CD8-positive, alpha-beta memory T cell (primary cell): Measurements from ENCODE around the gene PACSIN1. TPM values are rescaled to one million over a fixed set of nuclear protein-coding genes. Genes with fewer than 3 reads are reported as not detected.

Source experiments
- CTCF ChIA-PET: fragments of 350-600 bp; sonication (Branson Sonifier 250); formaldehyde crosslinking; loops from one replicate; lab custom pipeline; 2021; ENCODE audit warnings: antibody characterized with exemption; lab: Charles Lee
- POLR2A ChIA-PET: fragments of 350-600 bp; sonication (Branson Sonifier 250); formaldehyde crosslinking; loops from one replicate; lab custom pipeline; 2021; ENCODE audit warnings: antibody characterized with exemption; lab: Charles Lee
- DNase-seq, 5 donors: peaks; one replicate each; pipeline versions ENCODE4 v3.0.0 to v3.0.0-alpha.2; 2020 to 2022; ENCODE audit warnings: mixed read lengths in 1 of 5
- H3K27ac ChIP-seq: one replicate; pipeline ENCODE4 v1.7.0; 2013; ENCODE audit warnings: low read depth, mild to moderate bottlenecking, low read length, moderate library complexity
- H3K27me3 ChIP-seq: 2 replicates; pipeline ENCODE4 v1.7.0; 2013; ENCODE audit warnings: low read length, mild to moderate bottlenecking; ENCODE audit not compliant: insufficient read depth, poor library complexity, severe bottlenecking
- H3K36me3 ChIP-seq: 2 replicates; pipeline ENCODE4 v1.7.0; 2013; ENCODE audit warnings: mild to moderate bottlenecking, low read length, moderate library complexity; ENCODE audit not compliant: insufficient read depth
- H3K4me1 ChIP-seq: 2 replicates; pipeline ENCODE4 v1.7.0; 2013; ENCODE audit warnings: mild to moderate bottlenecking, low read length, moderate library complexity; ENCODE audit not compliant: insufficient read depth
- H3K4me3 ChIP-seq: 2 replicates; pipeline ENCODE4 v1.7.0; 2013; ENCODE audit warnings: mild to moderate bottlenecking, low read length
- H3K9me3 ChIP-seq: 2 replicates; pipeline ENCODE4 v1.7.0; 2013; ENCODE audit warnings: mild to moderate bottlenecking, low read length
- H3K27ac Mint-ChIP-seq, 8 donors: one replicate each; pipeline ENCODE4 v1.8.0; 2020 to 2021; ENCODE audit warnings: mixed read lengths in 8 of 8, mild to moderate bottlenecking in 6 of 8, inconsistent platforms in 3 of 8, moderate library complexity in 3 of 8
- H3K27me3 Mint-ChIP-seq, 2 donors: one replicate each; pipeline ENCODE4 v1.8.0; 2020 to 2021; ENCODE audit warnings: mixed read lengths in 2 of 2, mild to moderate bottlenecking in 1 of 2, moderate library complexity in 1 of 2
- H3K36me3 Mint-ChIP-seq, 3 donors: one replicate each; pipeline ENCODE4 v1.8.0; 2020 to 2021; ENCODE audit warnings: mixed read lengths in 3 of 3, inconsistent platforms in 1 of 3, mild to moderate bottlenecking in 1 of 3
- H3K4me1 Mint-ChIP-seq, 3 donors: one replicate each; pipeline ENCODE4 v1.8.0; 2020 to 2021; ENCODE audit warnings: mixed read lengths in 3 of 3, inconsistent platforms in 1 of 3, mild to moderate bottlenecking in 1 of 3
- H3K4me3 Mint-ChIP-seq, 7 donors: one replicate each; pipeline ENCODE4 v1.8.0; 2020 to 2021; ENCODE audit warnings: mixed read lengths in 7 of 7, mild to moderate bottlenecking in 6 of 7, moderate library complexity in 4 of 7, inconsistent platforms in 2 of 7
- H3K9me3 Mint-ChIP-seq, 5 donors: one replicate each; pipeline ENCODE4 v1.8.0; 2020 to 2022; ENCODE audit warnings: mixed read lengths in 5 of 5, mild to moderate bottlenecking in 3 of 5, moderate library complexity in 2 of 5, inconsistent platforms in 1 of 5
- polyA plus RNA-seq: library from polyadenylated mRNA; unstranded; fragments of 300-500 nt; fragmentation: Illumina TruSeq; gene quantifications from one replicate; pipeline ENCODE4 v1.2.3, GENCODE V29; 2021
- total RNA-seq, 2 experiments: library from RNA; stranded (reverse); gene quantifications; one replicate each; pipeline ENCODE4 v1.2.3, GENCODE V29; 2021

Gene PACSIN1
- total and polyA plus RNA-seq, 3 experiments from 2014 or later, result 0.64 to 5.6 (median 0.70) TPM

GRCh38 chr6:34468378-34468892 lies 2.6 kb downstream of the PACSIN1 start:
- Histone ChIP-seq H3K36me3 (no peaks in the 10 kb centered on the region), H3K27ac (no peak overlapping the region), H3K4me3 (no peak overlapping the region), H3K9me3 (no peaks in the 10 kb centered on the region), H3K27me3 (peaks cover 5% of the 10 kb centered on the region), H3K4me1 (peaks cover 4% of the 10 kb centered on the region)
- Mint-ChIP-seq H3K36me3 (no peaks in the 10 kb centered on the region), H3K9me3 (no peaks in the 10 kb centered on the region), H3K4me1 (peaks cover 6 to 12% (median 8%) of the 10 kb centered on the region in 3 donors), H3K27ac (peak overlapping the region in 1 of 8 donors; percentile 44), H3K4me3 (no peak overlapping the region), H3K27me3 (peaks cover 14 to 22% of the 10 kb centered on the region in 2 donors)
- ChIA-PET CTCF (interaction anchor here (1.0 to 2.3 kb wide), 2 partner anchors 9 to 140 kb away, joined by 3 to 10 read pairs; no protein-coding TSS in a partner anchor), POLR2A (no interaction called here)
- DNase-seq, result no peak

GRCh38 chr6:34469499-34469898 lies 3.6 kb downstream of the PACSIN1 start:
- H3K4me1 Mint-ChIP-seq, result peaks cover 6 to 12% (median 8%) of the 10 kb centered on the region in 3 donors
- Histone ChIP-seq H3K36me3 (no peaks in the 10 kb centered on the region), H3K27ac (no peak overlapping the region), H3K27me3 (peaks cover 5% of the 10 kb centered on the region), H3K4me3 (no peak overlapping the region), H3K4me1 (peaks cover 4% of the 10 kb centered on the region), H3K9me3 (no peaks in the 10 kb centered on the region)
- peak overlapping the region in 1 of 7 donors; percentile 28 for H3K4me3 Mint-ChIP-seq
- peaks cover 0 to 5% (median 0%) of the 10 kb centered on the region in 3 donors for H3K36me3 Mint-ChIP-seq
- H3K9me3 Mint-ChIP-seq, result peaks cover 0 to 4% (median 0%) of the 10 kb centered on the region in 5 donors
- DNase-seq, result no peak
- no peak overlapping the region for H3K27ac Mint-ChIP-seq
- ChIA-PET POLR2A (no interaction called here), CTCF (interaction anchor here (1.0 to 2.3 kb wide), 2 partner anchors 10 to 139 kb away, joined by 3 to 10 read pairs; no protein-coding TSS in a partner anchor)
- peaks cover 10 to 15% of the 10 kb centered on the region in 2 donors for H3K27me3 Mint-ChIP-seq

GRCh38 chr6:34472425-34472824 lies 6.5 kb downstream of the PACSIN1 start:
- no peaks in the 10 kb centered on the region for H3K4me1 ChIP-seq
- DNase-seq, result no peak
- peaks cover 0 to 5% (median 0%) of the 10 kb centered on the region in 3 donors for H3K36me3 Mint-ChIP-seq
- no peaks in the 10 kb centered on the region for H3K27me3 Mint-ChIP-seq
- H3K36me3 ChIP-seq, result no peaks in the 10 kb centered on the region
- H3K4me1 Mint-ChIP-seq, result peaks cover 0 to 1% (median 0%) of the 10 kb centered on the region in 3 donors
- no peaks in the 10 kb centered on the region for H3K27me3 ChIP-seq
- H3K4me3 Mint-ChIP-seq, result no peak overlapping the region
- ChIA-PET CTCF (interaction anchor here (1.1 kb wide), 1 partner anchor 12 kb away, joined by 3 read pairs; no protein-coding TSS in a partner anchor), POLR2A (no interaction called here)
- no peak overlapping the region for H3K27ac Mint-ChIP-seq
- peaks cover 0 to 4% (median 0%) of the 10 kb centered on the region in 5 donors for H3K9me3 Mint-ChIP-seq
- H3K4me3 ChIP-seq, result no peak overlapping the region
- no peaks in the 10 kb centered on the region for H3K9me3 ChIP-seq
- H3K27ac ChIP-seq, result no peak overlapping the region

- peaks cover 0 to 5% (median 0%) of the 10 kb centered on the region in 3 donors for H3K36me3 Mint-ChIP-seq
- H3K4me3 Mint-ChIP-seq, result no peak overlapping the region
- Histone ChIP-seq H3K4me3 (no peak overlapping the region), H3K27ac (no peak overlapping the region), H3K27me3 (no peaks in the 10 kb centered on the region), H3K36me3 (no peaks in the 10 kb centered on the region), H3K9me3 (no peaks in the 10 kb centered on the region), H3K4me1 (no peaks in the 10 kb centered on the region)
- no peaks in the 10 kb centered on the region for H3K27me3 Mint-ChIP-seq
- POLR2A ChIA-PET, result no interaction called here
- H3K27ac Mint-ChIP-seq, result no peak overlapping the region
- peaks cover 0 to 1% (median 0%) of the 10 kb centered on the region in 3 donors for H3K4me1 Mint-ChIP-seq
- H3K9me3 Mint-ChIP-seq, result peaks cover 0 to 4% (median 0%) of the 10 kb centered on the region in 5 donors
- CTCF ChIA-PET, result no interaction called here
- DNase-seq, result no peak
These were observed 8.1 kb downstream of the PACSIN1 start for GRCh38 chr6:34473967-34474366.

- Mint-ChIP-seq H3K27ac (peak overlapping the region in 3 of 8 donors; percentile 52 to 64 (median 54)), H3K4me3 (no peak overlapping the region), H3K27me3 (no peaks in the 10 kb centered on the region), H3K4me1 (no peaks in the 10 kb centered on the region), H3K36me3 (peaks cover 0 to 5% (median 0%) of the 10 kb centered on the region in 3 donors), H3K9me3 (peaks cover 0 to 4% (median 0%) of the 10 kb centered on the region in 5 donors)
- Histone ChIP-seq H3K4me1 (no peaks in the 10 kb centered on the region), H3K4me3 (no peak overlapping the region), H3K36me3 (no peaks in the 10 kb centered on the region), H3K27me3 (no peaks in the 10 kb centered on the region), H3K9me3 (no peaks in the 10 kb centered on the region), H3K27ac (no peak overlapping the region)
- CTCF ChIA-PET, result interaction anchor here (0.8 to 1.4 kb wide), 3 partner anchors 8 to 279 kb away, joined by 3 read pairs; no protein-coding TSS in a partner anchor
- POLR2A ChIA-PET, result no interaction called here
- no peak for DNase-seq
These were observed 8.9 kb downstream of the PACSIN1 start for GRCh38 chr6:34474754-34475153.

- H3K4me3 Mint-ChIP-seq, result no peak overlapping the region
- H3K36me3 Mint-ChIP-seq, result peaks cover 0 to 5% (median 0%) of the 10 kb centered on the region in 3 donors
- no peaks in the 10 kb centered on the region for H3K36me3 ChIP-seq
- no peaks in the 10 kb centered on the region for H3K27me3 ChIP-seq
- H3K27ac ChIP-seq, result no peak overlapping the region
- no peaks in the 10 kb centered on the region for H3K4me1 ChIP-seq
- no peaks in the 10 kb centered on the region for H3K9me3 ChIP-seq
- H3K4me1 Mint-ChIP-seq, result no peaks in the 10 kb centered on the region
- peak overlapping the region in 1 of 8 donors; percentile 64 for H3K27ac Mint-ChIP-seq
- H3K4me3 ChIP-seq, result no peak overlapping the region
- DNase-seq, result no peak
- ChIA-PET CTCF (interaction anchor here (0.8 to 1.4 kb wide), 3 partner anchors 9 to 279 kb away, joined by 3 read pairs; no protein-coding TSS in a partner anchor), POLR2A (no interaction called here)
- peaks cover 0 to 4% (median 0%) of the 10 kb centered on the region in 5 donors for H3K9me3 Mint-ChIP-seq
- H3K27me3 Mint-ChIP-seq, result no peaks in the 10 kb centered on the region
These were observed 9.4 kb downstream of the PACSIN1 start for GRCh38 chr6:34475238-34475682.

GRCh38 chr6:34475767-34476328 lies 10.0 kb downstream of the PACSIN1 start:
- ChIA-PET POLR2A (interaction anchor here (0.6 kb wide), 1 partner anchor 339 kb away, joined by 4 read pairs; no protein-coding TSS in a partner anchor), CTCF (interaction anchor here (0.8 to 1.4 kb wide), 3 partner anchors 9 to 280 kb away, joined by 3 read pairs; no protein-coding TSS in a partner anchor)
- no peak overlapping the region for H3K27ac Mint-ChIP-seq
- H3K4me1 Mint-ChIP-seq, result no peaks in the 10 kb centered on the region
- Histone ChIP-seq H3K27ac (no peak overlapping the region), H3K4me3 (no peak overlapping the region), H3K36me3 (no peaks in the 10 kb centered on the region), H3K4me1 (no peaks in the 10 kb centered on the region), H3K27me3 (no peaks in the 10 kb centered on the region), H3K9me3 (no peaks in the 10 kb centered on the region)
- peaks cover 0 to 5% (median 0%) of the 10 kb centered on the region in 3 donors for H3K36me3 Mint-ChIP-seq
- H3K9me3 Mint-ChIP-seq, result peaks cover 0 to 4% (median 0%) of the 10 kb centered on the region in 5 donors
- H3K4me3 Mint-ChIP-seq, result no peak overlapping the region
- H3K27me3 Mint-ChIP-seq, result no peaks in the 10 kb centered on the region
- DNase-seq, result no peak

- Mint-ChIP-seq H3K4me3 (no peak overlapping the region), H3K9me3 (peaks cover 0 to 4% (median 0%) of the 10 kb centered on the region in 5 donors), H3K36me3 (peaks cover 0 to 5% (median 0%) of the 10 kb centered on the region in 3 donors), H3K4me1 (no peaks in the 10 kb centered on the region), H3K27me3 (no peaks in the 10 kb centered on the region), H3K27ac (peak overlapping the region in 1 of 8 donors; percentile 41)
- Histone ChIP-seq H3K27me3 (no peaks in the 10 kb centered on the region), H3K27ac (no peak overlapping the region), H3K4me3 (no peak overlapping the region), H3K36me3 (no peaks in the 10 kb centered on the region), H3K4me1 (no peaks in the 10 kb centered on the region), H3K9me3 (no peaks in the 10 kb centered on the region)
- POLR2A ChIA-PET, result interaction anchor here (0.6 kb wide), 1 partner anchor 340 kb away, joined by 4 read pairs; no protein-coding TSS in a partner anchor
- no peak for DNase-seq
- CTCF ChIA-PET, result interaction anchor here (1.1 kb wide), 1 partner anchor 313 kb away, joined by 3 read pairs; no protein-coding TSS in a partner anchor
These were observed 10.6 kb downstream of the PACSIN1 start for GRCh38 chr6:34476447-34476846.
